AG04450 (cell line): ENCODE measurements around the gene CLDN15. TPM values are rescaled to one million over a fixed set of nuclear protein-coding genes. Genes with fewer than 3 reads are reported as not detected.

Source experiments
- CTCF ChIA-PET: fragments of 300-600, 350-600 bp; formaldehyde crosslinking; extraction: SDS; loops from one replicate; lab custom pipeline; 2022; ENCODE audit warnings: antibody characterized with exemption, inconsistent platforms; lab: Charles Lee
- POLR2A ChIA-PET: fragments of 350-600 bp; formaldehyde crosslinking; extraction: SDS; loops from one replicate; lab custom pipeline; 2021; ENCODE audit warnings: antibody characterized with exemption, inconsistent platforms; lab: Yijun Ruan, JAX
- DNase-seq: peaks from one replicate; pipeline ENCODE4 v3.0.0-alpha.2; 2011; ENCODE audit warnings: low read depth, low spot score
- H3K27ac ChIP-seq: one replicate; pipeline ENCODE4 v1.5.1; 2012; ENCODE audit warnings: low read depth, low read length, control low read depth
- H3K27me3 ChIP-seq: one replicate; pipeline ENCODE4 v1.6.0; 2012; ENCODE audit warnings: low read length; ENCODE audit not compliant: control insufficient read depth, insufficient read depth
- H3K4me3 ChIP-seq: 2 replicates; pipeline ENCODE4 v1.5.1; 2011; ENCODE audit warnings: mild to moderate bottlenecking, low read depth, low read length, control low read depth
- H3K9me3 ChIP-seq: 2 replicates; pipeline ENCODE4 v1.5.1; 2012; ENCODE audit warnings: low read length; ENCODE audit not compliant: control insufficient read depth, insufficient read depth
- polyA plus RNA-seq: library from polyadenylated mRNA; depleted of rRNA; stranded (reverse); fragments of >200 nt; gene quantifications from 2 replicates; pipeline ENCODE4 v1.2.3, GENCODE V29; 2011
- TF ChIP-seq, protein P1 (sequence below): IDR thresholded peaks from 2 replicates; pipeline ENCODE4 v1.5.1; 2011; ENCODE audit warnings: low read depth, low read length, control low read depth, inconsistent platforms

Gene CLDN15
- polyA plus RNA-seq, 1 experiment, result 3.3 TPM

DNA sequence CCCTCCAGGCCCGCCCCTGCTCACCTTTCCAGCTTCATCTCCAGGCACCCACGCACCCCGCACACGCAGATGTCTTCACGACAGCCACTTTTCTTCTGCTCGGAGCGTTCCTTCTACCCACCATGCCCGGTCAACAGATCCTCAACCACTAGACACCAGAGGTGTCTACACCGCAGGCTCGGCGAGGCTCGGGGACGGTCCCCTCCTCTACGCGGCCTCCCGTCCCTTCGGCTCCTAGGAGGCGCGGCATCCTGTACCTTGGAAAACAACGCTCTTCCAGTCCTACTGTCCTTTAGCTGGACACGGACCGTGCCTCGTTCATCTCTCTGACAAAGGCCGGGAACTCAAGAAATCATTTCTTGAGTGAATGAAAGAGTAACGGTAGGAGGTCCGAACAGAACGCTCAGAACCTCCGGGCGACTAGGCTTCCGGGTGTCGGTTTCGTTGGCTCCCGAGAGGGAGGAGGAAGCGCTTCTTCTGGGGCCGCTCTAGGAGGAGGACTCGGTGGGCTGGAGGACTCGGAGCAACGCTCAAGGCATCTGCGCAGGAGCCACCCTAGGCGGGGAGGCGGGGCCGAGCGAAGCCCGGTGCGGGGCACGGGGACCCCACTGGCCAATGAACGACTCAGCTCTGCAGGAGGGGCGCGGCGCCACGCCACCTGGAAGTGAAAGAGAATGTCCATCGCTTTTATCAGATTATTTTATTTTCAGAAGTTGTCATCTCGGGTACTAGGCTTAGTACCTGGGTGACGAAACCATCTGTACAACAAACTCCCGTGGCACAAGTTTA lies 14.5 kb upstream of the CLDN15 start:
- CTCF ChIA-PET, result interaction anchor here (0.6 to 1.3 kb wide), 7 partner anchors 8 to 357 kb away, joined by 3 to 6 read pairs (median 3); no protein-coding TSS in a partner anchor
- POLR2A ChIA-PET, result interaction anchor here (0.6 to 1.2 kb wide), 3 partner anchors 34 to 70 kb away, joined by 3 read pairs; partner anchors contain the start of genes IFT22 and ZNHIT1

DNA sequence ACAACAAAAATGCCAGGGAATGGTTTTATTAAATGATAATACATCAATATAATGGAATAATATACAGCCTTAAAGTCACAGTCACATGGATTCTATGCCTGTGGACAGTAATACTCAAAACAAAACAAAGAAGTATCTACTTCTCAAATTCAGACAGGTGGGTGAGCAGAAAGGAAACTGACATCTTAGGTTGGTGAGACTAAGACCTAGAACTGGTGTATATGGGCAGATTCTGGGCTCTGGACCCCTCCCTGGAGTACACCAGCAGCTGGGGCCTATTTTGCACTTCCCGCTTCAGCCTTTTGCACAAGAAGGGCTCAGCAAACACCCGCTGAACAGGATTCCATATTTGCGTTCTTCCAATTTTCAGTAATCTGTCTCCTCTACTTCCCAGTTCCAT lies 12.7 kb upstream of the CLDN15 start:
- Histone ChIP-seq H3K27ac (no peak overlapping the region), H3K4me3 (no peak overlapping the region), H3K9me3 (peaks cover 4% of the 10 kb centered on the region; the same call in 1 of the 2 replicates), H3K27me3 (no peaks in the 10 kb centered on the region)
- DNase-seq, result no peak
- ChIA-PET CTCF (no interaction called here), POLR2A (no interaction called here)
- TF ChIP-seq, protein P1, sequence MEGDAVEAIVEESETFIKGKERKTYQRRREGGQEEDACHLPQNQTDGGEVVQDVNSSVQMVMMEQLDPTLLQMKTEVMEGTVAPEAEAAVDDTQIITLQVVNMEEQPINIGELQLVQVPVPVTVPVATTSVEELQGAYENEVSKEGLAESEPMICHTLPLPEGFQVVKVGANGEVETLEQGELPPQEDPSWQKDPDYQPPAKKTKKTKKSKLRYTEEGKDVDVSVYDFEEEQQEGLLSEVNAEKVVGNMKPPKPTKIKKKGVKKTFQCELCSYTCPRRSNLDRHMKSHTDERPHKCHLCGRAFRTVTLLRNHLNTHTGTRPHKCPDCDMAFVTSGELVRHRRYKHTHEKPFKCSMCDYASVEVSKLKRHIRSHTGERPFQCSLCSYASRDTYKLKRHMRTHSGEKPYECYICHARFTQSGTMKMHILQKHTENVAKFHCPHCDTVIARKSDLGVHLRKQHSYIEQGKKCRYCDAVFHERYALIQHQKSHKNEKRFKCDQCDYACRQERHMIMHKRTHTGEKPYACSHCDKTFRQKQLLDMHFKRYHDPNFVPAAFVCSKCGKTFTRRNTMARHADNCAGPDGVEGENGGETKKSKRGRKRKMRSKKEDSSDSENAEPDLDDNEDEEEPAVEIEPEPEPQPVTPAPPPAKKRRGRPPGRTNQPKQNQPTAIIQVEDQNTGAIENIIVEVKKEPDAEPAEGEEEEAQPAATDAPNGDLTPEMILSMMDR, result no peak

More for the DNA sequence above, 14.5 kb upstream of the CLDN15 start:
- Histone ChIP-seq H3K9me3 (no peaks in the 10 kb centered on the region; the same call in 1 of the 2 replicates), H3K27me3 (no peaks in the 10 kb centered on the region), H3K27ac (peak overlapping the region; percentile 65), H3K4me3 (peak overlapping the region; percentile 95)
- TF ChIP-seq, protein P1, result no peak
- peak; percentile 94 for DNase-seq

DNA sequence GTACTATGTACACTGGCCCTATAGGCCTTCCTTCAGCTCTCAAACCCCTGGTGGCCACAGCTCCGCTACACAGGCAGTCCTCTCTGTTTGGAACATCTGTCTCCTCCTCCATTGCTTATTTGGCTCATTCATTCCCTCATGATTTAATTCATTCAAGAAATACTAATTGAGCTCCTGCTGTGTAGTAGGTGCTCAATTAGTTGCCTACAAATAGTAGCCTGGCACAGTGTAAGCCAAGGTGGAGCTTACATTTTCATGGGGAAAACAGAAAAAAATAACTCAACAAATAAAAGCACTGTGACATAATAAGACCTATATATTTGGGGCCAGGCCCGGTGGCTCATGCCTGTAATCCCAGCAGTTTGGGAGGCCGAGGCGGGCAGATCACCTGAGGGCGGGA lies 10.7 kb upstream of the CLDN15 start:
- Histone ChIP-seq H3K9me3 (peaks cover 5% of the 10 kb centered on the region; the same call in 1 of the 2 replicates), H3K27me3 (no peaks in the 10 kb centered on the region), H3K27ac (no peak overlapping the region), H3K4me3 (no peak overlapping the region)
- ChIA-PET CTCF (interaction anchor here (1.0 to 1.8 kb wide), 3 partner anchors 34 to 104 kb away, joined by 3 to 4 read pairs (median 3); no protein-coding TSS in a partner anchor), POLR2A (no interaction called here)
- TF ChIP-seq, protein P1, result no peak
- DNase-seq, result no peak

DNA sequence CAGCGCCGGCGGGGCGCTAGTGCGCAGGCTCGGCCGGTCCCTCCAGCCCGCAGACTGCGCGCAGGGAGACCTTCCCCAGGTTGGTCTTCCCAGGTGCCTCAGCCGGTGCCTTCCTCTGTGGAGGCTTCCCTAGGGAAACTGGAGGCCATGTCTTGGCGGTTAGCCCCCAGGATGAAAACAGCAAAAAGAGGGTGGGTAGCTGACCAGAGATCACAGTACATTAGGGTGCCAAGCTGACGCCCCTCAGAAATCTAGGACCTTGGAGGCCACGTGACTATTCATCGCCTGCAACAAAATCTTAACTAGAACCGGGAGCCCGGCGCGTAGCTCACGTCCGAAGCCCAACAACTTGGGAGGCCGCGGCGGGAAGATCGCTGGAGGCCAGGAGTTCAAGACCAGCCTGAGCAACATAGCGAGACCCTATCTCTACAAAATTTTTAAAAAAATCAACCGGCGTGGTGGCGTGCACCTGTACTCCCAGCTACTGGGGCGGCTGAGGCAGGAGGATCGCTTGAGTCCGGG lies 7.6 kb upstream of the CLDN15 start:
- H3K27me3 ChIP-seq, result no peaks in the 10 kb centered on the region
- H3K9me3 ChIP-seq, result peaks cover 5% of the 10 kb centered on the region; the same call in 1 of the 2 replicates
- H3K4me3 ChIP-seq, result peak overlapping the region; percentile 98
- H3K27ac ChIP-seq, result peak overlapping the region; percentile 31
- CTCF ChIA-PET, result interaction anchor here (0.6 to 5.6 kb wide), 9 partner anchors 10 to 136 kb away, joined by 3 to 101 read pairs (median 7); partner anchors contain the start of genes PLOD3 and ZNHIT1
- DNase-seq, result no peak
- POLR2A ChIA-PET, result no interaction called here
- TF ChIP-seq, protein P1, result no peak
